HEK293 (cell line): ENCODE data around the gene SF1.

Source experiments
- EGR2 ChIP-seq: fragments of 450-650 bp; formaldehyde crosslinking; IDR thresholded peaks from 2 replicates; pipeline ENCODE4 v1.5.1; 2016; ENCODE audit warnings: low read depth, missing biosample characterization, missing genetic modification characterization
- GLIS1 ChIP-seq: fragments of 450-650 bp; formaldehyde crosslinking; IDR thresholded peaks from 2 replicates; pipeline ENCODE4 v1.5.1; 2016; ENCODE audit warnings: missing biosample characterization, missing genetic modification characterization
- TCF7L2 ChIP-seq: IDR thresholded peaks from 2 replicates; pipeline ENCODE4 v1.6.1; 2011; ENCODE audit warnings: low read depth, mild to moderate bottlenecking, inconsistent platforms, low read length, moderate library complexity, borderline replicate concordance
- ZBTB1 ChIP-seq: fragments of 450-650 bp; formaldehyde crosslinking; IDR thresholded peaks from 2 replicates; pipeline ENCODE4 v1.5.1; 2016; ENCODE audit warnings: missing biosample characterization, missing genetic modification characterization
- ZBTB8A ChIP-seq: fragments of 450-650 bp; formaldehyde crosslinking; IDR thresholded peaks from 2 replicates; pipeline ENCODE4 v1.5.1; 2016; ENCODE audit warnings: missing biosample characterization, missing genetic modification characterization
- ZNF501 ChIP-seq: fragments of 450-650 bp; formaldehyde crosslinking; IDR thresholded peaks from 2 replicates; pipeline ENCODE4 v1.5.1; 2016; ENCODE audit warnings: missing biosample characterization, missing genetic modification characterization
- ZNF837 ChIP-seq: fragments of 450-650 bp; formaldehyde crosslinking; IDR thresholded peaks from 2 replicates; pipeline ENCODE4 v1.5.1; 2016; ENCODE audit warnings: missing biosample characterization, missing genetic modification characterization
- TF ChIP-seq, protein P1 (sequence below): fragments of 450-650 bp; formaldehyde crosslinking; IDR thresholded peaks from 2 replicates; pipeline ENCODE4 v1.5.1; 2016; ENCODE audit warnings: missing biosample characterization, missing genetic modification characterization

GRCh38 chr11:64792482-64792881, 14.1 kb upstream of the SF1 start:
- TF ChIP-seq, protein P1, sequence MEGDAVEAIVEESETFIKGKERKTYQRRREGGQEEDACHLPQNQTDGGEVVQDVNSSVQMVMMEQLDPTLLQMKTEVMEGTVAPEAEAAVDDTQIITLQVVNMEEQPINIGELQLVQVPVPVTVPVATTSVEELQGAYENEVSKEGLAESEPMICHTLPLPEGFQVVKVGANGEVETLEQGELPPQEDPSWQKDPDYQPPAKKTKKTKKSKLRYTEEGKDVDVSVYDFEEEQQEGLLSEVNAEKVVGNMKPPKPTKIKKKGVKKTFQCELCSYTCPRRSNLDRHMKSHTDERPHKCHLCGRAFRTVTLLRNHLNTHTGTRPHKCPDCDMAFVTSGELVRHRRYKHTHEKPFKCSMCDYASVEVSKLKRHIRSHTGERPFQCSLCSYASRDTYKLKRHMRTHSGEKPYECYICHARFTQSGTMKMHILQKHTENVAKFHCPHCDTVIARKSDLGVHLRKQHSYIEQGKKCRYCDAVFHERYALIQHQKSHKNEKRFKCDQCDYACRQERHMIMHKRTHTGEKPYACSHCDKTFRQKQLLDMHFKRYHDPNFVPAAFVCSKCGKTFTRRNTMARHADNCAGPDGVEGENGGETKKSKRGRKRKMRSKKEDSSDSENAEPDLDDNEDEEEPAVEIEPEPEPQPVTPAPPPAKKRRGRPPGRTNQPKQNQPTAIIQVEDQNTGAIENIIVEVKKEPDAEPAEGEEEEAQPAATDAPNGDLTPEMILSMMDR (tag by site-specific recombination) = no peak
- no peak for TF ChIP-seq ZBTB1 (tag by site-specific recombination)
- no peak for TF ChIP-seq GLIS1 (tag by site-specific recombination)
- no peak for TF ChIP-seq ZNF501 (tag by site-specific recombination)
- TF ChIP-seq ZNF837 (tag by site-specific recombination) = no peak
- TF ChIP-seq ZBTB8A (tag by site-specific recombination) = no peak
- TF ChIP-seq EGR2 (tag by site-specific recombination) = no peak
- TF ChIP-seq TCF7L2 = no peak
